Trophoblast cell (in vitro differentiated cells and primary cell): ENCODE data around the gene AKR1B15.
"Not testable (repeated sequence)": the region's sequence is repeated elsewhere in the genome, so short reads cannot be mapped to it uniquely, and the experiment has no call there.

Experiments used
- DNase-seq, 2 donors: peaks; one replicate each; pipeline ENCODE4 v3.0.0-alpha.2; 2016
- H2AFZ ChIP-seq: 2 replicates; pipeline ENCODE4 v1.6.1; 2013; ENCODE audit warnings: low read length, moderate library complexity, mild to moderate bottlenecking; ENCODE audit not compliant: insufficient read depth, poor library complexity
- H2AK5ac ChIP-seq: 2 replicates; pipeline ENCODE4 v1.6.1; 2013; ENCODE audit warnings: mild to moderate bottlenecking, low read length
- H2BK120ac ChIP-seq: 2 replicates; pipeline ENCODE4 v1.6.1; 2013; ENCODE audit warnings: low read length, mild to moderate bottlenecking, moderate library complexity; ENCODE audit not compliant: insufficient read depth, poor library complexity
- H2BK12ac ChIP-seq: 2 replicates; pipeline ENCODE4 v1.6.1; 2013; ENCODE audit warnings: mild to moderate bottlenecking, low read length, moderate library complexity
- H2BK5ac ChIP-seq: 2 replicates; pipeline ENCODE4 v1.6.1; 2013; ENCODE audit warnings: low read length, low read depth, moderate library complexity, mild to moderate bottlenecking; ENCODE audit not compliant: poor library complexity
- H3K14ac ChIP-seq: 2 replicates; pipeline ENCODE4 v1.6.1; 2013; ENCODE audit warnings: mild to moderate bottlenecking, low read length
- H3K18ac ChIP-seq: 2 replicates; pipeline ENCODE4 v1.6.1; 2013; ENCODE audit warnings: mild to moderate bottlenecking, low read length
- H3K23ac ChIP-seq: 2 replicates; pipeline ENCODE4 v1.6.1; 2013; ENCODE audit warnings: low read length
- H3K27ac ChIP-seq: 2 replicates; pipeline ENCODE4 v1.5.1; 2013; ENCODE audit warnings: low read depth, mild to moderate bottlenecking, inconsistent platforms, low read length, moderate library complexity
- H3K27me3 ChIP-seq: 2 replicates; pipeline ENCODE4 v1.6.1; 2013; ENCODE audit warnings: inconsistent platforms, mild to moderate bottlenecking, low read length, moderate library complexity; ENCODE audit not compliant: insufficient read depth
- H3K36me3 ChIP-seq, 2 experiments: 1 replicate in 1 of 2; 2 replicates in 1 of 2; pipeline ENCODE4 v1.6.1; 2013; ENCODE audit warnings: low read length in 2 of 2, mild to moderate bottlenecking in 2 of 2, moderate library complexity in 1 of 2; ENCODE audit not compliant: insufficient read depth in 2 of 2, control insufficient read depth in 1 of 2
- H3K4ac ChIP-seq: 2 replicates; pipeline ENCODE4 v1.6.1; 2013; ENCODE audit warnings: low read depth, mild to moderate bottlenecking, low read length, moderate library complexity
- H3K4me1 ChIP-seq, 2 experiments: 1 replicate in 1 of 2; 2 replicates in 1 of 2; pipeline ENCODE4 v1.6.1; 2013; ENCODE audit warnings: low read length in 2 of 2, mild to moderate bottlenecking in 2 of 2, moderate library complexity in 1 of 2; ENCODE audit not compliant: insufficient read depth in 2 of 2, control insufficient read depth in 1 of 2
- H3K4me2 ChIP-seq: 2 replicates; pipeline ENCODE4 v1.6.1; 2013; ENCODE audit warnings: inconsistent platforms, mild to moderate bottlenecking, low read length, moderate library complexity
- H3K4me3 ChIP-seq: 2 replicates; pipeline ENCODE4 v1.5.1; 2013; ENCODE audit warnings: mild to moderate bottlenecking, low read depth, low read length, inconsistent platforms
- H3K79me1 ChIP-seq: one replicate; pipeline ENCODE4 v1.6.1; 2013; ENCODE audit warnings: low read length
- H3K79me2 ChIP-seq: 2 replicates; pipeline ENCODE4 v1.6.1; 2013; ENCODE audit warnings: low read length, mild to moderate bottlenecking; ENCODE audit not compliant: control insufficient read depth, insufficient read depth, poor library complexity
- H3K9ac ChIP-seq: 2 replicates; pipeline ENCODE4 v1.6.1; 2013; ENCODE audit warnings: mild to moderate bottlenecking, low read length
- H3K9me3 ChIP-seq: 2 replicates; pipeline ENCODE4 v1.6.1; 2013; ENCODE audit warnings: low read depth, mild to moderate bottlenecking, control low read depth, inconsistent platforms, low read length; ENCODE audit not compliant: insufficient read depth
- H4K12ac ChIP-seq: 2 replicates; pipeline ENCODE4 v1.6.1; 2013; ENCODE audit warnings: low read depth, mild to moderate bottlenecking, low read length, moderate library complexity
- H4K8ac ChIP-seq: 2 replicates; pipeline ENCODE4 v1.6.1; 2013; ENCODE audit warnings: low read depth, mild to moderate bottlenecking, low read length, moderate library complexity
- H4K91ac ChIP-seq: one replicate; pipeline ENCODE4 v1.6.1; 2013; ENCODE audit warnings: low read depth, mild to moderate bottlenecking, low read length, moderate library complexity
- WGBS: extraction: QIAGEN DNeasy Blood & Tissue Kit; methylation state at CpG from one replicate; pipeline ENCODE4 v1.1.7; 2013; ENCODE audit warnings: missing lambda C conversion rate; ENCODE audit not compliant: insufficient read length, insufficient coverage; ENCODE audit errors: extremely low coverage; 5-methylcytosine and 5-hydroxymethylcytosine counted together

Gene AKR1B15

GRCh38 chr7:134558370-134558769 lies 9.5 kb downstream of the AKR1B15 start:
- H3K4me2 ChIP-seq: no peak overlapping the region
- H2BK5ac ChIP-seq: no peak overlapping the region
- H3K27ac ChIP-seq: no peak overlapping the region
- no peak overlapping the region for H3K18ac ChIP-seq
- no peak for DNase-seq
- H2BK12ac ChIP-seq: no peak overlapping the region
- H3K9ac ChIP-seq: no peak overlapping the region
- H3K4me1 ChIP-seq: no peaks in the 10 kb centered on the region
- H3K36me3 ChIP-seq: no peaks in the 10 kb centered on the region
- no CpG with 5 or more reads among the region's 5 CpGs for WGBS
- no peak overlapping the region for H4K91ac ChIP-seq
- H2AFZ ChIP-seq: no peak overlapping the region
- no peak overlapping the region for H2AK5ac ChIP-seq
- H3K79me2 ChIP-seq: no peaks in the 10 kb centered on the region
- no peak overlapping the region for H2BK120ac ChIP-seq
- H4K8ac ChIP-seq: no peak overlapping the region
- no peaks in the 10 kb centered on the region for H3K27me3 ChIP-seq
- no peak overlapping the region for H3K14ac ChIP-seq
- H3K23ac ChIP-seq: no peak overlapping the region
- H3K4me3 ChIP-seq: no peak overlapping the region
- no peak overlapping the region for H3K4ac ChIP-seq
- peaks cover 2% of the 10 kb centered on the region for H3K9me3 ChIP-seq
- H4K12ac ChIP-seq: no peak overlapping the region
- H3K79me1 ChIP-seq: no peaks in the 10 kb centered on the region

DNA sequence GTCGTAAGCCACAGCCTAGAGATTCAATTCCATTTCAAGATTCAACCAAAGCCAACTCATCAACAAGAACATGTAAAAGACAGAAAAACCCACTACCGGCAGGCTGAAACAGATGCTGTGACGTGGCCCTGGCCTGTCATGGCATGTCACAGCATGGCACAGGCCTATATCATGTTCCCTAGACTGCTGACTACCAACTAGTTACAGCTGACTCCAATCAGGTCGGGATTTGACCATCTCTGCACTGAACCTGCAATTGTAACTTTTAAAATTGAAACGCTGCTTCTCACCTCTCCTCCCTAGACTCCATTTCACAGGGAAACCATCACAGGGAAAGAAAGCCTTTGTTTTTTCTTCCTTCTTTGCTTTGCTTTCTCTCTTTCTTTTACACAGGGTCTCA lies 12.7 kb downstream of the AKR1B15 start:
- not testable (repeated sequence) for H4K8ac ChIP-seq, H4K91ac ChIP-seq, H3K27ac ChIP-seq, H2BK12ac ChIP-seq, H3K4ac ChIP-seq, H2AK5ac ChIP-seq, H3K18ac ChIP-seq, H4K12ac ChIP-seq, H2AFZ ChIP-seq, H2BK120ac ChIP-seq, H3K4me2 ChIP-seq, H3K4me3 ChIP-seq, H3K9ac ChIP-seq, H3K79me1 ChIP-seq, H3K9me3 ChIP-seq, DNase-seq, H3K27me3 ChIP-seq, H2BK5ac ChIP-seq, H3K14ac ChIP-seq, H3K23ac ChIP-seq, H3K36me3 ChIP-seq, H3K79me2 ChIP-seq
- no CpG with 5 or more reads among the region's 5 CpGs for WGBS
- peaks cover 7 to 15% of the 10 kb centered on the region in 2 experiments for H3K4me1 ChIP-seq

GRCh38 chr7:134562136-134562535 lies 13.2 kb downstream of the AKR1B15 start:
- Histone ChIP-seq H4K91ac (no peak overlapping the region), H3K14ac (no peak overlapping the region), H3K9ac (no peak overlapping the region), H3K9me3 (peaks cover 3% of the 10 kb centered on the region), H4K8ac (no peak overlapping the region), H3K79me2 (no peaks in the 10 kb centered on the region), H4K12ac (no peak overlapping the region), H2AK5ac (no peak overlapping the region), H3K27me3 (no peaks in the 10 kb centered on the region), H3K27ac (no peak overlapping the region), H3K18ac (no peak overlapping the region), H2BK12ac (no peak overlapping the region), H3K23ac (no peak overlapping the region), H3K4me1 (peaks cover 7 to 15% of the 10 kb centered on the region in 2 experiments), H2BK120ac (no peak overlapping the region), H3K4me2 (no peak overlapping the region), H3K4me3 (no peak overlapping the region), H3K4ac (no peak overlapping the region), H2AFZ (no peak overlapping the region), H3K79me1 (no peaks in the 10 kb centered on the region), H3K36me3 (no peaks in the 10 kb centered on the region), H2BK5ac (no peak overlapping the region)
- no CpG with 5 or more reads among the region's 6 CpGs for WGBS
- DNase-seq: no peak

GRCh38 chr7:134563398-134563749 lies 14.5 kb downstream of the AKR1B15 start:
- H2BK5ac ChIP-seq, H3K14ac ChIP-seq, H3K18ac ChIP-seq, H3K4me2 ChIP-seq, H3K36me3 ChIP-seq, H2AK5ac ChIP-seq, H3K4ac ChIP-seq, DNase-seq, H2BK120ac ChIP-seq, H2AFZ ChIP-seq, H3K4me3 ChIP-seq, H3K23ac ChIP-seq, H3K79me2 ChIP-seq, H3K79me1 ChIP-seq, H3K27me3 ChIP-seq, H4K91ac ChIP-seq, H3K9ac ChIP-seq, H3K9me3 ChIP-seq, H2BK12ac ChIP-seq, H4K8ac ChIP-seq, H4K12ac ChIP-seq, H3K27ac ChIP-seq: not testable (repeated sequence)
- WGBS: no CpG with 5 or more reads among the region's 2 CpGs
- peaks cover 7 to 15% of the 10 kb centered on the region in 2 experiments for H3K4me1 ChIP-seq
